GM19438 (cell line): ENCODE results near the gene WNT9B.
"Not testable (repeated sequence)": the region's sequence is repeated elsewhere in the genome, so short reads cannot be mapped to it uniquely, and the experiment has no call there.

Experiments
- ATAC-seq: cut with Tn5 transposase; IDR thresholded peaks from one replicate; pipeline ENCODE4 v1.9.1; 2021; ENCODE audit warnings: low read depth; ENCODE audit not compliant: unreplicated experiment

Gene WNT9B

GRCh38 chr17:46821482-46822387 lies 29.6 kb upstream of the WNT9B start:
- ATAC-seq, result no peak

DNA sequence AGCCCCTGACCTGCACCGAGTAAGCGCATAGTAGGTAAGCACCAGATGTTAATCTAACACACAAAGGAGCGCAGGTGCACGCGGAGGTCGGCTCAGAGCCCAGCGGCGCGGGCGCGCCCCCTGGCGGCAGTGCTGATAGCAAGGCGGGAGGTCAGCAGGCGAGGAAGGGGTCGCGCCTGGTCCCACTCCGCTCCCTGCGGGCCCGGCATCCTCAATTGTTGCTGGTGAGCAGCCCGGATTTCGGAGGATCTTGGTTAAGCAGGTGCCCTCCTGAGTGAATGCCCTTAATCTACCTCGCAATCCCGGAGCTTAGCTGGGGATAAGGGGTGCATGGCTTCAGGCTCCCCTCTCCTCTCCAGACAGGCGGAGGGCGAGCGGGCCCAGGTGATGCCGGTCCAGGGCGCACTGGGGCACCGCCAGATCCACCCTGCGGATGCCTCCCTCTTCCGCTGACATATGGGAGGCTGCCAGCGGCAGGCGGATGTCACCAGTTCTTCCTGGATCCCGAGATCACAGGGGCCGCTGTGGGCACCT lies 28.9 kb upstream of the WNT9B start:
- ATAC-seq, result no peak

DNA sequence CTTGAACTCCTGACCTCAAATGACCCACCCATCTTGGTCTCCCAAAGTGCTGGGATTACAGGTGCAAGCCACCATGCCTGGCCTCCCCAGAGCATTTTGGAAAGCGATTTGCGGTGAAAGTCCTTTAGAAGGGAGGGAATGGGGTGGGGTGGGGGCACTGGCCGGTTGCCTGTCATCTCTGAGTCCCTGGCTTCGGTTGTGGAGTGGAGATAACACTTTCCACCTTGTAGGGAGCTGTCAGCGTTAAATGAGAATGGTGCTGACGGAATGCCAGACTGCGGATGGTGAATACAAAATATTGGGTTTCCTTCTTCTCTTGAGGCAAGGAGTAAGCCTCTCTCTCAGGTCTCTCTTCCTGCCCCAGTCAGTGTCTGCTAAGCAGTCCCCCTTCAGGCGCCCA lies 27.7 kb upstream of the WNT9B start:
- no peak for ATAC-seq

GRCh38 chr17:46826116-46826515 lies 25.3 kb upstream of the WNT9B start:
- ATAC-seq, result no peak

DNA sequence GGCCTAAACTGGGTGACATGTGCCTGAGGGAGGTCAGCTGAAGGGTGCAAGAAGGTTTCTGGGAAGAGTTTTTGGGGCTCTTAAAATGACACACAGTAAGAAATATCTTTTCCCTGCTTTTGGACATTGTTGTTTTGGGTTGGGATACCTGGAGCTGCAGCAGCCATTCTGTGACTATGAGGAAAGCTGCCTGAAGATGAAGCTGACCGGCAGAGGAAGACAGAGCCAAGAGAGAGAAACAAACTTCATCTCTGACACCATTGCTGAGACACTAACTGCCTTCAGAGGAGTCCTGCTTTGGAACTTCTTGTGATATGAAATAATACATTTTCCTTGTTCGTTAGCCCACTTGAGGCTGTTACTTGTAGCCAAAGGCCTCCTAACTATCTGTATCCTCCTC lies 24.1 kb upstream of the WNT9B start:
- ATAC-seq, result no peak

- no peak for ATAC-seq
Measured at GRCh38 chr17:46831573-46832330, 19.6 kb upstream of the WNT9B start.

DNA sequence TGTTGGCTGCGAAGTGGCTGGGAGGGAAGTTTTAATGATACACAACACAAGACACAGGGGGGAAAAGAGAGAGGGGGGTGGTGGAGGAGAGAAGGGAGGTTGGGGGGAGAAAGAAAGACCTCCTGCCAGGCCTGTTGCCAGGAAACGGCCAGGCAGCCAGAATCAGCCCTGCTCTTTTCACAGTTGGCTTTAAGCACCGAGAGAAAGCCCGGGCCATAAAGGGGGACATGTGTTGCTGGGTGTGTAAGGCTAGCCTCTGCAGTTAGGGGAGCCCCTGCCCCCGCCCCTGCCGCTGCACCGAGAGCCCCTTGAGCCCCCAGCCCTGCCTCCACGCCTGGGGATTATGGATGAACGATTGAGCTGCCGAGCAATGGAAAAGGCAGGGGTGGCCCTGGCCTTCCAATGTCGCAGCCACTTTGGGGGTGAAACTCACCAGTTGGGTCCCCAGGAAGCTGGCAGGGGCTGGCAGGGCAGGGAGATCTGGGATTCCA lies 19.0 kb upstream of the WNT9B start:
- ATAC-seq, result no peak

DNA sequence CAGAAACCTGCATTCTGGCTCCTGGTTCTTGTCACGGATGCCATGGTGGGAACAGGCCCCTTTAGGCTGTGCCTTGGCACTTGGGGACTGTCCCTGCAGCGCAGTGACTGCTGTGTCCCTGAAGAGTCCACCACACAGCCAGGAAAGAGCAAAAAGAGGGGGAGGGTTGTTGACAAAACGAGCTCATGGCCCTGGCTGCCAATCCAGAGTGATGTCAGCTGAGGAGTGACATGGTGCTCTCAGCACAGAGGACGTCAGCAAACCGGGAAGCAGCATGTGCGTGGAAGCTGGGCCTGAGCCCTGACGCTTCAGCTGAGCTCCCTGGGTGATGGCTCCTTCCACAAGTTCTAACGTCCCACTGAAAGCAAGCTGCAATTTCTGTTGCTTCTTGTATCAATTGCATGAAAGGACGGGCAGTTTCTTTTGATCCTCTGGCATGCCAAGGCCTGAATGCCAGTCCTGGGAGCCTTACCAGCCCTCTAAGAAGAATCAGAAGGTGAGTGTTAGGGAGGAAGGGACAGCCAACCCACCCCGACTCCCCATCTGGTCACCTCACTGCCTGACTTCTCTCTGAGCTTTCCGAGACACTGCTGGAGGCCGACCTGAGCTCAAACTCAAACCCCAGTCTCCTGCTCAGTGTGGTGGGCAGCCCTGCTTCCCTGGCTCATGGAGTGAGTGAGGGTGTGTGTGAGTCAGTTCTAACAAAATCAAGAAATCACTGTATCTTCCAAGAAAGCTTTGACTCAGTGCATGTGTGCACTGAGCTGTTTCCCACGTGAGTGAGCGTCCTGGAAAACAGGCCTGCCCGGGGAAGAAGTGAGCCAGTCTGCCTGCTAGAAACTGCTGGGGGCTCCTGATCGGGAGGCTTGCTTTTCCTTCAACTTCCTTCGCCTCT lies 18.2 kb upstream of the WNT9B start:
- ATAC-seq, result no peak

GRCh38 chr17:46833840-46834208 lies 17.6 kb upstream of the WNT9B start:
- ATAC-seq, result no peak

DNA sequence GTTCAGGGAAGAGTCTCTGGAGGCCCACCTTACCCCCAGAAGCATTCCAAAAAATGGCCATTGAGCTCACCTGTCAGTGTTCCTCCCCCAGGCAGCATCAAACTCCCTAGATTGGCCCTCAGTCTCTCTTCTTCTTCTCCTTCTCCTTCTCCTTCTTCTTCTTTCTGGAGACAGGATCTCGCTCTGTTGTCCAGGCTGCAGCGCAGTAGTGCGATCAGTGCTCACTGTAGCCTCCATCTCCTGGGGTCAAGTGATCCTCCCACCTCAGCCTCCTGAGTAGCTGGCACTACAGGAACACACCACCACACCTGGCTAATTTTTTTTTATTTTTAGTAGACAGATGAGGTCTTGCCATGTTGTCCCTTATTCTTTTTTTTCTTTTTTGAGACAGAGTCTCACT lies 16.5 kb upstream of the WNT9B start:
- no peak for ATAC-seq

DNA sequence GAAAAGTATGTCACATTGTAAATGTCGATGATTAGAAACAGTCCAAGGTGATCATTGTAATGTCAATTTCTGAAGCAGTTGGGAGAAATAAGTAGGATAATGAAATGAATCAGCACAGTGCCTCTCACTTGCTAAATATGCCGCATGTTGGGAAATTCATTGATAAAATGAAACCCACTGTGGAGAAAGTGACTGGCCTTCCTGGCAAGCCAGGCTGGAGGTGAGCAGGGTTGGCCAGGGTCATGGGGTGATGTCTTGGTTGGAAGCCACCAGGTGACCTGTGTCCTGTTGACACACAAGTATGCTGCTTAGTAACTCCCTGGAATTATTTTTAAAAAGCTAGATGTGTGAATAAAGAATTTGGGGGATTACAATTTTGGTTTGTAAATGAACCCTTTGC lies 14.9 kb upstream of the WNT9B start:
- no peak for ATAC-seq

- ATAC-seq, result no peak
Measured at GRCh38 chr17:46837521-46837920, 13.9 kb upstream of the WNT9B start.

GRCh38 chr17:46839211-46839610 lies 12.2 kb upstream of the WNT9B start:
- ATAC-seq, result no peak

GRCh38 chr17:46840596-46840995 lies 10.8 kb upstream of the WNT9B start:
- ATAC-seq, result not testable (repeated sequence)

DNA sequence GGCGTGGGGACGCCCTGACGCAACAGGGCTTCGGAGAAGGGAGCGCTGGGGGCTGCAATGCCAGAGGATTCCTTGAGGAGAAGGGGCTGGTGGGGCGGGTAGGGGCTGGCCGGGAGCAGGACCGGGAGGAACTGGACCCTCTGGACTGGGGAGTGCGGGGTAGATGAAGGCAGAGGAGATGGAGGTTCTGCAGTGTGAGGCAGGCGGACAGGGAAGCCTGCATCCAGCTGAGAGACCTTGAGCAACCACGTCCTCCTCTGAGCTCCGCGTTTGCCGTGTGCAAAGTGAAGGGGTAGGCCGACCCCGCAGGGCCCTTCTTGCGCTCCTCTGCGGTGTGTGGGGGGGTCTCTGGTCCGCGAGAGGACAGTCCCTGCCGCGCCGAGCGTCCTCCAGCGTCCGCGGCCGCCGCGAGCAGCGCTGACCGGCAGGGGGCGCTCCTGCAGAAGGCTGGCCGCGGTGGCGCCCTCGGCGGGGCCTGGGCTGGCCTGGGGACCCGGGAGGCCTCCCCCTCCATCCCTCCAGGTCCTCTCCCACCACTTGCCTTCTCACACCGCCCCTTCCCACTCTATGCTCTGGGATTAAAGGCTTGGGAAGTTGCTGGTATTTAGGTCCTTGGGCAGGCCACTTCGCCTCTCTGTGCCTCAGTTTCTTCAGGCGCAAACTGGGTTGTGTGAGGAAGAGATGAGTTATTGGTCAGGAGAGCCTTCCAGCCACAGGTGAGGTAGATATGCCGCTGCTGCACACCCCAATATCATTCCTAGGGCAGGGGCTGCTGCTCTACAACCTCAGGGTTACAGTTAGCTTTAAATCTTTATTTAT lies 9.6 kb upstream of the WNT9B start:
- ATAC-seq, result no peak

DNA sequence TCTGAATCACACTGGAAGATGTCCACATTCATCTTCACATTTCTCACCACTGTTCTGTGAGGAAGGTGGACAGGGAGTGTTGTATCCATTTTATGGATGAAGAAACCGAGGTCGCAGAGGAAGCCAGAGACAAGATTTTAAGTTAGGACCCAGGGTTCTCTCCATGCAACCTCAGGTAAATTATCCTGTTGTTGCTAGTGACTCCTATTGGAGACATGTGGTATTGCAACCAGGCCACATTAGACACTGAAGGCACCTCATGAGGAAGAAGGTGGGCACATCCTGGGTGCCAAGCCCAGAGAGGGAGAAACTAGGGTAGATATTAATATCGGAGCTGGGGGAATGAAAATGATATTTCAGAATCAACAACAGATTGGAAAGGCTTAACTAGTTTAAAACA lies 8.5 kb upstream of the WNT9B start:
- no peak for ATAC-seq

DNA sequence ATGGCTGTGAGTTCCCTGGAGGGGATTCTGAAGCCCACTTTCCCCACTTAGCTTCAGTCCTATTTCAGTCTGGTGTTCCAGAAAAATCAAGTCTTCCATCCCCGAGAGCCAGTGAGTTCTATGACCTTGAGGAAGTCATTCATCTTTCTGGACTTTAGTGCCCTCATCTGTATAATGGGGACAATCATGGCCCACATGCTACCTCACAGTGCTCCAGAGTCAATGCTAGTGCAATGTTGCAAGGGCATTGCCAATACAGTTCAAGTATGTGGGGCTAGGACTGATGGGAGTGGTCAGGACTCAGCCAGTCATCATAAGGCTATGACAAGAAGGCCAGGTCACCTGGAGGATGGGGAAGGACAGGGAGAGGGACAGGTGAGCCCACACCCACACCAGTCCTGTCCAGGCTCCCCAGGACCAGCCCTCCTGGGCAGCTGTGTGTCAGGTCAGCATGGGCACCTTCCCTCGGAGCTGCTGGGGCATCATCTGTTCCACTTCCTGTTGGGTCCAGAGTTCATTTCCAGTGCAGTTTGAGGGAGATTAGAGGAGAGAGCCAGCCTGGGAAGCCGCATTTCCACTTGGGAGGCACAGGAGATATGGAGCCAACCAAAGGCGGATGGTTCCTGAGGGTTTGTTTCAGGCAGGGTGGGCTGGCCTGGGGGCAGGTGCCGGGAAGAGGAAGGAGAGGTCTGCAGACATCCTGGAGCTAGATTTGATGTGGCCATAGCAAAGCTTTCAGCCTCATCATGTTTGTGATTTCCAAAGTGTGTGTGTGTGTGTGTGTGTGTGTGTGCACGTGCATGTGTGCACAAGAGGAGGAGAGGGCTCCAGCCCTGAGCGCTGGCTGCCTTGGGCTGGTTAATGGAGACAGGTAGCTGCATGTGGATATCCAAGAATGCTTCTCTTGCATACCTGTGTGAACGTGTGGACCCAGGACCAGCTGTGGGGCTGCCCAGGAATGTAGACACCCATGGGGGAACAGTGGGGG lies 3.9 kb upstream of the WNT9B start:
- no peak for ATAC-seq

DNA sequence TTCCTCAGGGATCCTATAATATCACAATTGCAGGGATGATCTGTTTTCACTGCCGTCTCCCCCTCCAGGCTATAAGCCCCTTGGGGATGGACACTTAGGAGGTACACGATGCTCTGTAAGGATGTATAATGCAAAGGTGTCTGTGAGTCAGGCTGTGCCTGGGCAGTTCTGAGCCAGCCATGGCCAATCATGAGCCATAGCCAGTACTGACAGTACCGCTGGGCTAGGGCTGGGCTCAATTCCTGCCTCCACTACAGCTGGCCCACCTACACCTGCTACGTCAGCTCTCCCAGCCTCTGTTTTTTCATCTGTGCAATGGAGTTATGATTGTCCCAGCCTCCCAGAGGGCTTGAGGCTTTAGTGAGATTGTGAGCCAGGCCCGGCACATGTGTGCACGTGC lies 2.8 kb upstream of the WNT9B start:
- ATAC-seq, result no peak

DNA sequence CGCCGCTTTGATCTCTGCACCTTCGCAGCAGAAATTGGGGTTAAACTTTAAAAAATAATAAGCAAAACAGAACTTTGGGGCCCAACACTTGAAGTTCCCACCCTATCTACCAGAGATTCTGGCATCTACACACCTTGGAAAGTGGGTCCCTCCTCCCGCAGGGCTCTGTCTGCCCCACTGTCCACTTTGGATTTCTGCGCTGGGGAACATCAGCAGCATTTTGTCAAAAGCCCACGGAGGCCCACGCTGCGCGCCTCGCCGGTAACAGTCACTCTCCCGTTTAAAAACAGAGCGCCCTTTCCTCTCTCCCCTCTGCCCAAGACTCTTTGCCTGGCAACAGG lies 725 bp upstream of the WNT9B start:
- no peak for ATAC-seq
